Progenitor cell of endocrine pancreas (in vitro differentiated cells): ENCODE data around the gene CALML6. TPM values are rescaled to one million over a fixed set of nuclear protein-coding genes. Genes with fewer than 3 reads are reported as not detected.

ENCODE experiments used
- DNase-seq: peaks from one replicate; pipeline ENCODE4 v3.0.0; 2021; ENCODE audit warnings: low spot score; ENCODE audit not compliant: unreplicated experiment
- H3K27ac Mint-ChIP-seq: 2 replicates; pipeline ENCODE4 v1.8.0; 2021; ENCODE audit warnings: mild to moderate bottlenecking, moderate library complexity, mixed read lengths
- H3K27me3 Mint-ChIP-seq: 2 replicates; pipeline ENCODE4 v1.8.0; 2021; ENCODE audit warnings: mixed read lengths
- H3K36me3 Mint-ChIP-seq: 2 replicates; pipeline ENCODE4 v1.8.0; 2022; ENCODE audit warnings: mixed read lengths; ENCODE audit not compliant: insufficient read depth
- H3K4me1 Mint-ChIP-seq: 2 replicates; pipeline ENCODE4 v1.8.0; 2021; ENCODE audit warnings: low read depth, mixed read lengths
- H3K4me3 Mint-ChIP-seq: 2 replicates; pipeline ENCODE4 v1.8.0; 2021; ENCODE audit warnings: low read depth, mild to moderate bottlenecking, moderate library complexity, mixed read lengths
- H3K9me3 Mint-ChIP-seq: 2 replicates; pipeline ENCODE4 v1.8.0; 2021; ENCODE audit warnings: low read depth, mixed read lengths
- total RNA-seq: library from RNA; stranded (reverse); gene quantifications from 2 replicates; pipeline ENCODE4 v1.2.1, GENCODE V29; 2021
- TF ChIP-seq, protein P1 (sequence below): fragments of 200-600 bp; sonication (generic); IDR thresholded peaks from one replicate; pipeline ENCODE4 v1.5.0; 2021; ENCODE audit warnings: antibody characterized with exemption, mild to moderate bottlenecking; ENCODE audit not compliant: unreplicated experiment

Gene CALML6
- total RNA-seq, 1 donor from 2014 or later, result 1.1 TPM

DNA sequence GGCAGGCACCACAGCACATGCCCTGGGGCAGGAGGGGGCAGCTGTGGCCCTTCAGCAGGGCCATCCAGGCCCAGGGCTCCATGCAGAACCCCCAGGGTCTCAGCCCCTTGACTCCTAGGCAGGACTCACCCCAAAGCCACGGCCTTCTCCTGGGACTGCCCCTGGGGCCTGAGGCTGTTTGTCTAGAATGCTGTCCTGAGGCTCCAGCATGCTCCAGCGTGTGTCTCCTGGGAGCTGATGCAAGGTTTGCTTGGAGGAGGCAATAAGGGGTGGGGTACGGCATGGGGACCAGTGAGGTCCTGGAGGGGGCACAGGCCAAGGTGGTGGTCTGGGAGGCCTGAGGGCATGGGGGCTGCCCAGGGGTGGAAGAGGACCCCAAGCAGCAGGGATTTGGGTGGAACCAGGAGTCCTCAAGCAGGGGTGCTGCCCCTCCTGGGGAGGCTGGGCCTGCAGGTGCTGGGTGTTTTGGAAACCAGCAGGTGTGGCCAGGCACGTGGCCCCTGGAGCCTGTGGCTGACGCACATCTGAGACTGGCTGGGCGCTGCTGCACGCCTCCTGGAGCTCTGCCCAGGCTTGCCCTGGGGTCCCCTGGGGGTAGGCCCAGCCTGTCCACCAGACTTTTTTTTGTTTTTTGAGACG is 7.8 kb upstream of the CALML6 start:
- no peaks in the 10 kb centered on the region for H3K36me3 Mint-ChIP-seq
- DNase-seq, result no peak
- peaks cover 16% of the 10 kb centered on the region for H3K27me3 Mint-ChIP-seq
- no peak overlapping the region for H3K27ac Mint-ChIP-seq
- TF ChIP-seq, protein P1, sequence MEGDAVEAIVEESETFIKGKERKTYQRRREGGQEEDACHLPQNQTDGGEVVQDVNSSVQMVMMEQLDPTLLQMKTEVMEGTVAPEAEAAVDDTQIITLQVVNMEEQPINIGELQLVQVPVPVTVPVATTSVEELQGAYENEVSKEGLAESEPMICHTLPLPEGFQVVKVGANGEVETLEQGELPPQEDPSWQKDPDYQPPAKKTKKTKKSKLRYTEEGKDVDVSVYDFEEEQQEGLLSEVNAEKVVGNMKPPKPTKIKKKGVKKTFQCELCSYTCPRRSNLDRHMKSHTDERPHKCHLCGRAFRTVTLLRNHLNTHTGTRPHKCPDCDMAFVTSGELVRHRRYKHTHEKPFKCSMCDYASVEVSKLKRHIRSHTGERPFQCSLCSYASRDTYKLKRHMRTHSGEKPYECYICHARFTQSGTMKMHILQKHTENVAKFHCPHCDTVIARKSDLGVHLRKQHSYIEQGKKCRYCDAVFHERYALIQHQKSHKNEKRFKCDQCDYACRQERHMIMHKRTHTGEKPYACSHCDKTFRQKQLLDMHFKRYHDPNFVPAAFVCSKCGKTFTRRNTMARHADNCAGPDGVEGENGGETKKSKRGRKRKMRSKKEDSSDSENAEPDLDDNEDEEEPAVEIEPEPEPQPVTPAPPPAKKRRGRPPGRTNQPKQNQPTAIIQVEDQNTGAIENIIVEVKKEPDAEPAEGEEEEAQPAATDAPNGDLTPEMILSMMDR, result no peak
- H3K4me3 Mint-ChIP-seq, result no peak overlapping the region
- peaks cover 7% of the 10 kb centered on the region for H3K4me1 Mint-ChIP-seq
- no peaks in the 10 kb centered on the region for H3K9me3 Mint-ChIP-seq

DNA sequence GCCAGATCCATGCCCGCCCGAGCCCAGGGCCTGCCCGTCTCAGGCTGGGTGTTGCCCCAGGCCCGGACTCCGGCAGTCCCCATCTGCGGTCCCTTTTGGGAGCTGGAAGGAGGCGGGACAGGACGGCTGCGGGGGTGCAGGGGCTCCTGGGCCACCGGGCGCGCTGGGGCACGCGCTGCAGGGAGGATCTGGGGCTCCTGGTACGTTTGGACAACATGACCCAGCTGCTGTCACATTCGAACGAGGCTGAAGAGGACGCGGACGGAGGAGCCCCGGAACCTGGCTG is 6.6 kb upstream of the CALML6 start:
- no peak for DNase-seq
- Mint-ChIP-seq H3K27ac (no peak overlapping the region), H3K36me3 (no peaks in the 10 kb centered on the region), H3K4me3 (peak overlapping the region; percentile 59), H3K4me1 (peaks cover 7% of the 10 kb centered on the region), H3K9me3 (no peaks in the 10 kb centered on the region), H3K27me3 (peaks cover 16% of the 10 kb centered on the region)
- TF ChIP-seq, protein P1, result no peak

DNA sequence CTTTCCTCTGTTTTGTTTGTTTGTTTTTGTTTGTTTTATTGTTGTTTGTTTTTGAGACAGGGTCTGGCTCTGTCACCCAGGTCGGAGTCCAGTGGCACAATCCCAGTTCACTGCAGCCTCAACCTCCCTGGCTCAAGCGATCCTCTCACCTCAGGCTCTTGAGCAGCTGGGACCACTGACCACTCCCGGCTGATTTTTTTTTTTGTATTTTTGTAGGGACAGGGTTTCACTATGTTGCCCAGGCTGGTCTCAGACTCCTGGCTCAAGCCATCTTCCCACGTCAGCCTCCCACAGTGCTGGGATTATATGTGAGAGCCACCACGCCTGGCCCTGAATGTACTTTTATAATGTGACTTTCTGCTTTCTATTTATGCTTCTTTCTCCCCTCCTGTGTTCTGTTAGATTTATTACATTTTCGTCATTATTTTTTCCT is 5.0 kb upstream of the CALML6 start:
- H3K4me3 Mint-ChIP-seq, result peak overlapping the region; percentile 80
- TF ChIP-seq, protein P1, result no peak
- H3K4me1 Mint-ChIP-seq, result peaks cover 7% of the 10 kb centered on the region
- no peak for DNase-seq
- H3K27ac Mint-ChIP-seq, result peak overlapping the region; percentile 69
- no peaks in the 10 kb centered on the region for H3K9me3 Mint-ChIP-seq
- no peaks in the 10 kb centered on the region for H3K36me3 Mint-ChIP-seq
- peaks cover 22% of the 10 kb centered on the region for H3K27me3 Mint-ChIP-seq

DNA sequence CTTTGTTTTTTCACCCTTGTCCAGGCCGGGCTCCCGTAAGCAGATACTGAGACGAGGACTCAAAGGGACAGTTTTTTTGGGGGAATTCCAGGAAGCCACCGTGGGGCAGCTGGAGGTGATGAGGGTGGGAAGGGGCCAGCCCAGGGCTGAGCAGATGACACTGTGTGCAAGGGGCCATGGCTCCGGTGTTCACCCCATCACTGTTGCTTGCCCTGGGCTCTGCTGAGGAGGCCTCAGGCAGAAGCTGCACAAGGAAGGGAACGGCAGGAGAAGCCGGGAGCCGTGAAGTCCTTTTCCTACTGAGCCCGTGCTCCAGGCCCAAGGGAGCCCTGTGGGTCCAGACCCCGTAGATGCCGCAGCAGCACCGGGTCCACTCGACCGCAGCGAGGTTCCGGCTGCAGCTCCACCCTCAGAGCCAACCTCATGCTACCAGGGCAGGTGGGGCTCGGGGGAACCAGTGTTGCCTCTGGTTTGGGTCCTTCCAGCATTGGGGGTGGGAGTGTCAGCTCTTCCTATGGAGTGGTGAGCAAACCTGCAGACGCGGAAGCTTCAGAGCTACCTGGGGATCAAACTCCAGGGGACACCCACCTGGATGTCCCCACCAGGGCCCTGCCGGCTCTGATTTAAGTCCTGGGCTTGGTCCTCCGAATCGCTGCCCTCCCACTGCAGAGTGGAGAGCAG is 4.3 kb upstream of the CALML6 start:
- no peak for DNase-seq
- Mint-ChIP-seq H3K36me3 (no peaks in the 10 kb centered on the region), H3K9me3 (no peaks in the 10 kb centered on the region), H3K4me3 (no peak overlapping the region), H3K27ac (no peak overlapping the region), H3K4me1 (peaks cover 7% of the 10 kb centered on the region), H3K27me3 (peaks cover 24% of the 10 kb centered on the region)
- TF ChIP-seq, protein P1, result no peak

DNA sequence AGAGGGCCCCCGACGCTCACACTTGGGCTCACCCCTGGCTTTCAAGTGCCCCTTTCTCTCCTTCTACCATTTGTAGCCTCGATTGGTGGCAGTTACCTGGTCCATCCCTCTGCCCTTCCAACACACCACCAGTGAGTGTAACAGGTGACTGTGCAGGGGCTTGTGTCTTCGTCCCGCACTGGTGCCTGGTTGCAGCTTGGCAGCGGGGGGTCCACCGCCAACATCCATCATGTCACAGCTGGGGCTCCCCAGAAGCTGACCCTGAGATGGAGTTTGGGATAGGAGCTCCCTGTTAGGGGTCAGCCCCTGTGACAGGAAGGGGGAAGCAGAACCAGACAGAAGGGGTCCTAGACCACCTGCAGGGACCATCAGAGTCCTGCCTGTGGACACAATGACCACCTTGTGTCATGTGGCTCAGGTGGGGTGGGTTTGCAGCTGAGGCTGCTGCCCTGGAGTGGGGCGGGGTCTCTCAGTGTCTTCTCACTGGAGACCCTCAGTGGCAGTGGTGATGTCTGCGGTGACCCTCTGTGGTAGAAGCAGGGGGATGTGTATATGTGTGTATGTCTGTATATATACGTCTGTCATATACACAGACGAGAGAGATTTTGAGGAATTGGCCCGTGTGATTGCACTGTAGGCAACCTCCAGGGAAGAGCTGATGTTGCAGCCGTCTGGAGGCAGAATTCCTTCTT is 3.6 kb upstream of the CALML6 start:
- no peak for DNase-seq
- TF ChIP-seq, protein P1, result no peak
- H3K27me3 Mint-ChIP-seq, result peaks cover 25% of the 10 kb centered on the region
- no peak overlapping the region for H3K27ac Mint-ChIP-seq
- no peak overlapping the region for H3K4me3 Mint-ChIP-seq
- H3K4me1 Mint-ChIP-seq, result peaks cover 4% of the 10 kb centered on the region
- no peaks in the 10 kb centered on the region for H3K36me3 Mint-ChIP-seq
- no peaks in the 10 kb centered on the region for H3K9me3 Mint-ChIP-seq
